Activated T-cell treated with anti-CD3 and anti-CD28 coated beads for 24 hours (primary cell): Measurements from ENCODE around the gene HLF.

ENCODE experiments used
- DNase-seq: peaks from one replicate; pipeline ENCODE4 v3.0.0-alpha.2; 2020; ENCODE audit warnings: low read depth

HLF gene

DNA sequence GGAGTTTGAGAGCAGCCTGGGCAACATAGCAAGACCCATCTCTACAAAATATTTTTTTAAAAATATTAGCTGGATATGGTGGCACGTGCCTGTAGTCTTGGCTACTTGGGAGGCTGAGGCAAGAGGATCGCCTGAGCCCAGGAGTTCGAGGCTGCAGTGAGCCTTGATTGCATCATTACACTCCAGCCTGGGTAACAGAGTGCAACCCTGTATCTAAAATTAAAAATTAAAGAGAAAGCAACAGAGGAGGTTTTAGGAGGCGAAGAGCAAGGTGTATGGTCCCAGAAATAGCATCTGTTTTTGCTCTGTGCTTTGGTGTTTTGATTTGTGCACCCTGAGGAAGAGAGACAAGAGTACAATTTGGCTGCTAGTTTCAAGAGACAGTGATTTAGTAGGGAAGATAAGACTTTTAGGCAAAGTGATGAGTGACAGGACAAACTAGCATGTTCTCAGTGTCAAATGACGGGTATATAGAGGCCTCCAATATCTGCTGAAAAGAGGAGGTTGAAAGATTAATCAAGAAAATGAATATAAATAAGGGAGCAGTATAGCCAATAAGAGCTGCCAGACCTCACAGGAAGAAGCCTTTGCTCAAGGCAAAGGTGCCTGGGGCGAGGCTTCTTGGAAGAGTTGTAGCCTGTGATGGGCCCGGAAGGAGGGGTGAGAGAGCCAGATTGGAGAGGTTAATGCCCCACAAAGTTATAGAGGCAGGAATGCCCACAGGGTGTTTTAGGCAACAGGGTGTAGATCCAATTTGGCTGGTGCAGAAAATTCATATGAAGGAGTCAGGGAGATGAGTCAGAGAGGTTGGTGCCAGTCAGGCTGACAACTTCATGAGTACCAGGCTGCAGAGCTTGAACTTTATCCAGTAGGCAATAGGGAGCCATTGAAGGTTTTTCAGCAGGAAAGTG is 11.4 kb downstream of the HLF start:
- DNase-seq, result no peak

DNA sequence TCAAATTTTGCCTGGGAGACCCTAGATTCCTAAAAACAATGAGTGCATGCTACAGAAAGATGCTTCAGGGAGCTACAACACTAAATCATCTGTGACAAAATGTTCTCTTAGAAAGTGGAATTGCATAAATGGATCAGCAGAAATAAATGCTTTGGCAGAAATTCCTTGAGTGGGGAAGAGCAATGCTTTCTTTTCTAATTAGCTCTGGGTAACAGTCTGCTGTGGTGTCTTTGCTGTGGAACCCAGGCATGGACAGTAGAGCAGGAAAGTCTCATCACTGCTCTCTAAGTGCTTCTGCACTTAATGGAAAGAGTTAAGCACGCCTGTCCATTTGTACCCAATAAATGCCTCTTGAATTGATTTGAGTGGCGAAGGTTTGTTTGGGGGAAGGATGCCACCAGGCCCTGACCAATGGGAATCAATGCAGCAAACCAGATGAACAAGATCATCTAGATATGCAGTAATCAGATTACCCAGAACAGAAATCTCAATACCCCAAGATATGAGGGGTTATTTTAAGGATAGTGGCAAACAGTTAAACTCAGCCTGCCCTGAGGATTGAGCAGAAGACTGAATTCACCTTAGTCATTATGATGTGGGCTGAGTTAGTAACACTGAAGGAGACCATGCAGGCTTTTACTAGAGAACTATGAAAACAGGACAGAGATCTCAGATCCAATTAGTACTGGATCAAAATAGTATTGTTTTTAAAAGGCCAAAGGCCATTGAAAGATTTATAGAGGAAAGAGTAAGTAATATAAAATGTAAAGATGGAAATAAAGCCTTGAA is 13.6 kb downstream of the HLF start:
- DNase-seq, result no peak

DNA sequence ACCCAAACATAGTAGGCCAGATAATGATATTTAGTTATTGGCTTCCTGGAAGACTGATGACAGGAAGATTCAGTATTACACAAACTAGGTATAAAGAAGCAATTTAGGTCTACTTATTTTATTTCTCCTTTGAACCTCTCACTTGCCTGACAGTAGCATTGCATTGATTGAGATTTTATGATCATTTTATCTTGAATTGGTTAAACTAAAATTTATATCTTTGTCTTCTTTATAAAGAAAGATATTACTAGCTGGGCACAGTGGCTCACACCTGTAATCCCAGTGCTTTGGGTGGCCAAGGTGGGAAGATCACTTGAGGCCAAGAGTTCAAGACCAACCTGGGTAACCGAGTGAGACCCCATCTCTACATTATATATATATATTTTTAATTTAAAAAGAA is 14.4 kb downstream of the HLF start:
- no peak for DNase-seq

DNA sequence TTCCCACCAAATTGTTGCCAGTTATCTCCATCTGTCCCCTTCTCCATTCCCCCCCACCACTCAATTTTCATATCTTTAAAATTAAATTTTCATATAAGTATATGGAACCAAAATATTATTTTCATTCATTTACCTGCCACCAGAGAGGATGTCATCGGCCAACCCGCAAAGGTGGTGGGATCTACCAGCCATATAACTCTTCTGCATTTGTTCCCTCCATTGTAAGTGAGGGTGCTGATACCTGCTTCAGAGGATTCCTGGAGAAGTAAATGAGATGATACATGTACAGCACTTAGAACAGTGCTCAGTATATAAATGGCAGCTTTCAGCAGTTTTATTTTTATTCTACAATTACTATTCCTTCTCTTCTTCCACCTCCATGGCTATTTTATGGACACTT is 15.0 kb downstream of the HLF start:
- DNase-seq, result no peak

DNA sequence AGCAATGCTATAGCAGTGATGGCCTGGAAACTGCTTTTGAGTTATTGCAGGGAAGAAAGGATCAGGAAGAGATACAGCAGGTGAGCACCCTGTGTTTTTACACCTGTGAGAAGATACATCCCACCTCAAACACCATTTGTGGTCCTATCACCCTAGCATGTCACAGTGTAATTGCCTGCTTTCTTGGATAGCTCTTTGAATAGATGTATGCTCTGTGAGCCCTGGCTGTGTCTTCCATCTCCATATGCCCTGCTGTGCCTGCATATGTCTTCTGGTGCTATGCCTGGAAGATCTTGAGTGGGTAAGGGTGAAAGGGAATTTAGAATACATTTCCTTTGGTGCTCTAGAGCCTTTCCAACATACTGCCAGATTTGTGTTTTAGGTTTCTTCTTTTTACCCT is 15.5 kb downstream of the HLF start:
- no peak for DNase-seq

DNA sequence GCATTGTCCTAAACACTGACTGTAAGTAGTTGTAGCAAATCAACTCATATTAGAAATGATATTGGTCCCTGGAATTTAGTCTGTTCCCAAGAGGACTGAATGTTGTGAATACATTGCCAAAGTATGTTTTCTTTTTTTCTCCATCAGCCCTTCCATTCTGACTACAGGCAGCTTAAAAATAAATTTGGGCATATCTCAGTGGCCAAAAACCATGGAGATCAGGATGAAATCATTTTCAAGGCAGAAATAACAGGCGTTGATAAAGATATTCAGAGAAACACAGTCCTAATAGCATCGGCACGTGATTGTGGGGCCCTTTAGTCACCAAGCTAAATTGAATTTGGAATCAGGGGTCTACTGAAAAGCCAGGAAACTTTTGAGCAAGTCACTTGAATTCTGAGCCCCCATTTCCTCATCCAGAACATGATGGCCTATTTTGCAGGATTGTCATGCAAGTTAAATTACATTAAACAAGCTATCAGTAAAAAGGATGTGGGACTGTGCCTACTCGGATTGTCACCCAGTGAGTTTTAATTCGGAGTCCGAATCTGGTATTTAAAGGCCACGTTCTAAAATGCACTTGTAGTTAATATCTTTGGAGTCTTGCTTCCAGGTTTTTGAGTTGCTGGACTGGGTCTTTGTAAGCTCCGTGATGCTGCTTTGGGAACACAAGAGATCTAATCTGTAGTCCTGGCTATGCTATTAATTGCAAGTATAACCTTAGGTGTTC is 17.1 kb downstream of the HLF start:
- DNase-seq, result no peak

DNA sequence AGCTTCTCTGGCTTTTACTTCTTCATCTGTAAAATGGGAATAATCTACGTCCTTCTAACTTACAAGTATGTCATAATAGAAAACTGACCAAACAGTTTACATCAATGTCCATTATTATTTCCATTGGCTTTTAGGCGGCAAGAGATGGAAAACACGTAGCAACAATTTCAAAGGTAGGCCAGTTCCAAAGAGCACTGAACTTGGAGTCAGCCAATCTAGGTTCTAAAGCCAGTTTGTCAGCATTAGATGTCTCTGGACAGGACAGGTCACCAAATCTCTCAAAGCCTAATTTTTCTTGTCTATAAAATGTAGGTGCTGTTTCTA is 17.6 kb downstream of the HLF start:
- no peak for DNase-seq

DNA sequence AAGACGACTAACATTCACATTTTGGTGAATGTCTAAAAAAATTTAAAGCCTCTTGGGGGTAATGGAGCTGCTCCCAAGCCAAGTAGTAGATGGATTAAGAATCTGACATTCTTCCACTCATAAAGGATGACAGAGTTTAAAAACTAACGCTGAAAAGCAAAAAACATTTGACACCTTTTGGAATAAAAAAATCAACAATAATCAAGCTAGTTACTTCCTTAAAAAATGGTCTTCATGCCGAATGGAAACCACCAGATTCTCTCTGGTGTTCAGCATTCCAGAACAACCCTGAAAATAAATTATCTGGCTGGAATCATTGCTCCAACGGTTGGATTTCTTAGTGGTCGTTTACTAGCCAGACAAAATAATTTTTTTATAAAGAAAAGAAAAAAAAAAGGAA is 18.0 kb downstream of the HLF start:
- DNase-seq, result no peak

DNA sequence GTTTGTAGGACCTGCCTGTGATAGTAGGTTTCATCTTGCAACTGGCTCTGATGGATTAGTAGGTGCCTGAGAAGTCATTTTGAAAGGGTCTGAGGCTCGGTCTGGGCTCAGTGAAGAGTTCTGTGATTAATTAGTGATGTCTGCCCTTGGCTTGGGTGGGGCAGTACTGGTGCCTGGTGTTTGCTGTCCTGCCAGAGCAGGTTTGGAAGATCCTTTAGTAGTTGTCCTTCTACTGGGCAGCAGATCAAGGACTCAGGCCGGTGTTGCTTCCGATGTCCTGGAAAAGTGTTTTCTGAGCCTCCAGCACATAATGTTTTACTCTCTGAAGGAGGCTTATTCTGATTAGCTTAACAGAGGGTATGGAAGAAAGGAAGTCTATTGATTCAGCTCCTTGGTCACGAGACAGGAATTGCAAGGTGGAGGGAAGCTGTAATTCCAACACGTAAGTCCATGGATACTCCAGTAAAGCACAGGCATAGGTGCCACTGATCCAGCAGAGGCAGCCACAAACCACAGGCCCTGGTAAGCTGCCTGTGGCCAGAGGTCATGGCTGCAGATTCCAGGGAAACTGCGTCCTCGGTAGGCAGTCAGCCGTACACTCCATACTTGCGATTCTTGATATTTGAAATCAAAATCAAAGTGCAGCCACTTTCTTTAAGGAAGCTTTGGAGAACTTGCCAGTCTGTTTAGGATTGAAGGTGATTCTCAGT is 18.7 kb downstream of the HLF start:
- no peak for DNase-seq

DNA sequence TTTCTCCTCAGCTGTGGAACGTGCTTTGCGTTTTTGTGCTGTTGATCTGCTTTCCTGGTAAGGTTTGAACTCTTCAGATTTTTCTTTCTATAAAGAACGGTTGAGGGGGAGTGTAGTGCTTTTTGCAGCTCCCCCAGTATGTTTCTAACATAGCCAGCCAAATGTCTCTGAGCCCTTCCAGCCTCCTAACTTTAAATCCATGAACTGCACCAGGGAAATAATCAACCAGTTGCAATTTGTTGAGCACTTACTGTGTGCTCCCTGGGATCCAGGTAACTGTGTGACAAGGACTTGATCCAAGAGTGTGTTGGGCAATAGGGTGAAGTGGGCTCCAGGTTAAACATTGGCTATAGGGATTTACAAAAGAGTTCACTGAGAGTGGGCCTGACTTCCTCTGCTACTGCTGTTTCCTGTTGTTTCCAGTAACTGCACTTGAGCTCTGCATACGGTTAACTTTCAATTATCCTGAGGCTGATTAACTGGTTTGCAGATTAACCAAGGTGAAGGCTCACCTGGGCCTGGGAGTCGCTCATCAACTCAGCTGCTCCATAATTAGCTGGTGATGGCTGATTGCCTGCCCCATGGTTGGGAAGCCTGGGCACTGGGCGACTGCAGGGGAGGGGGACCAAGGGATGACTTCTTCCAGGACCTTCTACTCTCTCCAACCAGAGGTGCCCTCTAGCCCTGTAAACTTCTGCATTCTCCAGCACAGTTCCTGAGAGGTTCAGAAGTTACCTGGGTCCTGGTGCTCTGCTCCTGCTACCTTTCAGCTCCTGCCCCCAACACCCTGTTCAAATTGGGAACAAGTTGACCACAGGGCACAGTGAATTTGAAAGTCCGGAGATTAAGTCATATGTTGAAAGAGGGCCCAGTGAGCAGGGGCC is 19.5 kb downstream of the HLF start:
- DNase-seq, result no peak

DNA sequence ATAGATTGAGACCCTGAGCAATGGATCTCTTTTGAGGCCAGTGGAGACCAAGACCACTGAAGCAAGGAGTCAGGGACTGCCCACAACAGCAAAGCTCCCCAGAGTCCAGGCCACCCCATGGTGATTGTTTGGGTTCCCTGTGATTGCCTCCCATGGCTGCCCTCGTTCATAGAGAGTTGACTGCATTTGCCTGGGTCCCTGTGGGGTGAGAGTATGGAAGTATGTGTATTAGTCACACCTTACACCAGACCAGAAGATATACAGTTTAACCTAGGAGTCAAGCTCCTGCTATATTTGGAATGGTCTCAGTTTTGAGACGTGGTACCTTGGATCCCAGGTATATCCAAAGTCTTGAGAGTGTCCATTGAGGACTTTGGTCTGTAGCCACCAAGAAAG is 20.2 kb downstream of the HLF start:
- no peak for DNase-seq

DNA sequence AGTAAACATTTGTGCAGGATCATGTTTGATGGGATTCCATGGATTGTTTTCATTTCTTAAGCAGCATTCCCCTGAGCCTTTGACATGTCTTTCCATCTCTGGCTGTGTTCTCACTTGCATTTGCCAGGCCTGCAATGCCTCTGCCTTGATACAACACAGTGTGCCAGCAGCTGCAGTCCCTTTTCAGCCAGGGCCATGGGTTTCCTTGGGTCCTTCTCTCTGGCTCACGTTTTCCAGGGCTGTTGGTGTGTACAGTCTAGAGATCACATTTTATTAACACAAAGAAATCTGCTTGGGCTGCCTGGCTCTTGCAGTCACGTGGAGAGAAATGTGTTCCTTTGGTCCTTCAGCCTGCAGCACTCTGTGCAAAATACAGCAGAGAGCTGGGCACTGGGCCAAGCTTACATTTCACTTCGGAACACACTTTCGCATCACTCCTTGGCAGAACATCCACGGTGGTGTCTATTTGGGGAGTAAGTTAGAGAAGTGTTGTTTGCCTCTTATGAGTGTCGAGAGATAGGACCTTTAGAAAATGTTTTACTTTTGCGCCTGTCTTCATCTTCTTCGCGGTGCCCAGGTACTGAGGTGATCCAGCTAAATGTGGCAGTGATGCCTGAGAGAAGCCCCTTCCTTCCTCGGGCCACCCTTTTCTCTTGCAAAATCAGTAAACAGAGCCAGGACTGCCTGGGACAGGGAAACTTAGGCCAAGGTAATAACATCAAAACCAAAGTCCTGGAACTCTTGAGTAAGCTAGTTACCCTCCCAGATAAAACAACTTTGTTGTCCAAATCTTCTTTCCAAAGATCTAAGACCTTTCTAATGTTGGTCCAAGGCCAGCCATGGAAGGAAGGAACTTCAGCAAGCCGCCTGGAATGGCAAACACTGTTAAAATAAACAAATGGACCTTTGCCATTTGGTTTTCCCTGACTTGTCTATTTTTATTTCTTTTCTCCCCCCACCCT is 20.9 kb downstream of the HLF start:
- no peak for DNase-seq

DNA sequence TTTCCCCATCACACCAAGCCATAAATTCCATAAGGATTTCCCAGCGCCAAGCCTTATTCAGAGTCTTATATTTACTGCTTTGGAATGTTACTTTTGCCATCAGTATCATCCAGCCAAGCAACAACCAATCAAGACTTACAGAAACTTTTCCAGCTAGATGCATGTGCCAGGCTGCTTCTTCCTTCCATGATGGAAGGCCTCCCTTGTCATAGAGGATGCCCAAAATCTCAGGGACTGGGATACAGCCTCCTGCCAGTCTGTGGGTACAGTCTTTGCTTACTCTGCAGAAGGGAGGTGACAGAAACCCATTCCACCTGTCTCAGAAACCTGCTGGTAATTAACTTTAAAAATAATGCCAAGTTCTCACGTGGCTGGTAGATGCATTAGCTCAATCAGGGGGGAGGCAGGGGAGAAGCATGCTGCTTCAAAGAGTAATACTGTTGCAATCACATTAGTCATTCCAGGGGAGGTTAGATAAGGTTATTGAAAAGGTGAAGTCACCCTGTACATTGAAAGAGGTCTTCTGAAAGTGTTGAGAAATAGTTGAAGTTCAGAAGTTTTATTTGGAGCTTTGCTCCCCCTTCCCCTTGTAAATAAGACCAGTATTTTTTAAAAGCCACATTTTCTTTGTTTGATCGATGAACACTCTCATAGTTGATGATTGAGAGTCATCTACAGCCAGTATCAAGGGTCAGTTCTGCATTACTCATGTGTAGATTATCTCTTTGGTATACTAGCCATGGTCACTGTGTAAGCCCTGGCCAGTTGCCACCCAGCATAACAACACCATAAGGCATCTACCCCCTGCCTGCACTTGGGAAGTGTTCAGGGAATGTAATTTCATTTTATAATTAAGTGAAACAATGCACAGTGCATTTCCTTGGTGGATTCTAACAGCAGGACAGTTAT is 22.2 kb downstream of the HLF start:
- no peak for DNase-seq

DNA sequence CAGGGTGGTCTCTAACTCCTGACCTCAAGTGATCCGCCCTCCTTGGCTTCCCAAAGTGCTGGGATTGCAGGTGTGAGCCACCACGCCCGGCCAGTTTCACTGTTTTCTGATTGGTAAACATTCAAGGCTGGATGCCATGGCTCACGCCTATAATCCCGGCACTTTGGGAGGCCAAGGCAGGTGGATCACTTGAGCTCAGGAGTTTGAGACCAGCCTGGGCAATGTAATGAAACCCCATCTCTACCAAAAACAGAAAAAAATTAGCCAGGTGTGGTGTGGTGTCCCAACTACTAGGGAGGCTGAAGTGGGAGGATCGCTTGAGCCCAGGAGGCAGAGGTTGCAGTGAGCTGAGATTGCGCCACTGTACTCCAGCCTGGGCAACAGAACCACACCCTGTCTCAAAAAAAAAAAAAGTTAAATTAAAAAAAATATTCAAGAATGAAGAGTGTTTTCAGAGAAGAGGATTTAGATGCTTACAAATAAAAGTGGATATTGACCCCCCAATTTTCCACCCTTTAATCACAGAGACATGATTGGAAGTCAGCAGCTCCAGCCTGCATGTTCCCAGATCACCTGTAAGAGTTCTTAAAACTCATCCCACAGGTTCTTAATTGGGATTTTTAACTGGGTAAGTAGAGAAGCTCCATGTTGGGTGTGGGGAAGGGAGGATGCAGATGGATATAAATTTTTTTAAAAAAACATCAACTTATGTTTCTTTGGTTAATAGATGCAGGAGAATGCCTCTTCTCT is 23.8 kb downstream of the HLF start:
- no peak for DNase-seq

DNA sequence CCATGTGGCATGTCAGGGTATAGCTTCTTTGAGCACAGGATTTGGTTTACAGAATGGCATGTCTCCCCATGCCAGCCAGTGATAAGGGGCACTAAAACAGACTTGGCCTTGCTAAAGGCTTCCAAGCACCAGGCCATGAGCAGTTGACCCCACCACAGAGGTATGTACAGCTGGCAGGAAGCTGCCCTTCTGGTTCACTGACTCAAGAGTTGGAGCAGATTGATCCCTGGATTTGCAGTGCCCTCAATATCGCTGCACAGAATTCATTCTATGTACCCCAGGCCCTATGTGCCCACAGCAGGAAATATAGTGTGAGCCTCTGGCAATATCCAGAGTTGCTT is 24.3 kb downstream of the HLF start:
- no peak for DNase-seq

DNA sequence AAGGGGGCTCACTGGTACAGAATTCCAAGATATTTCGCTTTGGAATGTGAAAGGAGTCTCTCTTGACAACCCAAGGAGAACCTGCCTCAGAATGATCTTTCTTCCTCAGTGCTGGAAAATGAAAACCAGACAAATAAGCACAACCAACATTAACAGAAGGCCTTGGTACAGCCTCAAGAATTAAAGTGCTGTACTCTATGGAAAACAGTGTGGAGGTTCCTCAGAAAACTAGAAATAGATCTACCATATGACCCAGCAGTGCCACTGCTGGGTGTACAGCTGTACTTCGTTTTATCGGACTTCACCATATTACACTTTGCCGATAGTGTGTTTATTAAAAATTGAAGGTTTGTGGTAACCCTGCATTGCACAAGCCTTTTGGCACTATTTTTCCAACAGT is 25.2 kb downstream of the HLF start:
- DNase-seq, result no peak

DNA sequence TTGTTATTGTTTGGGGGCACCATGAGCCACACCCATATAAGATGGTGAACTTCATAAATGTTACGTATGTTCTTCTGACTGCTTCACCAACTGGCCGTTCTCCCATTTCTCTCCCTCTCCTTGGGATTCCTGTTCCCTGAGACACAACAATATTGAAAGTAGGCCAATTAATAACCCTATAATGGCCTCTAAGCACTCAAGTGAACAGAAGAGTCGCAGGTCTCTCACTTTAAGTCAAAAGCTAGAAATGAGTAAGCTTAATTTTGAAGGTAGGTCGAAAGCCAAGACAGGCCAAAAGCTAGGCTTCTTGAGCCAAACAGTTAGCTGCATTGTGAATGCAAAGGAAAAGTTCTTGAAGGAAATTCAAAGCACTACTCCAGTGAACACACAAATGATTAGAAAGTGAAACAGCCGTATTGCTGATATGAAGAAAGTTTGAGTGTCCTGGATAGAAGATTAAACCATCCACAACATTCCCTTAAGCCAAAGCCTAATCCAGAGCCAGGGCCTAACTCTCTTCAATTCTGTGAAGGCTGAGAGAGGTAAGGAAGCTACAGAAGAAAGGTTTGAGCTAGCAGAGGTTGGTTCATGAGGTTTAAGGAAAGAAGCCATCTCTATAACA is 25.8 kb downstream of the HLF start:
- DNase-seq, result no peak

DNA sequence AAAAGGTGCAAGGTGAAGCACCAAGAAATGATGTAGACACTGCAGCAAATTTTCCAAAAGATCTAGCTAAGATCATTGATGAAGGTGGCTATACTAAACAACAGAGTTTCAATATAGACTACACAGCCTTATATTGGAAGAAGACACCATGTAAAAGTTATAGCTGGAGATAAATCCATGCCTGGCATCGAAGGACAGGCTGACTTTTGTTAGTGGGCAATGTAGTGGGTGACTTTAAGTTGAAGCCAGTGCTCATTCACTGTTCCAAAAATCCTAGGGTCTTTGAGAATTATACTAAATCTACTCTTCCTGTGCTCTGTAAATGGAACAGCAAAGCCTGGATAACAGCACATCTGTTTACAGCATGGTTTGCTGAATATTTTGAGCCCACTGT is 26.4 kb downstream of the HLF start:
- DNase-seq, result no peak
